Keratinocyte (primary cell): ENCODE results near the gene UCHL1. TPM values are rescaled to one million over a fixed set of nuclear protein-coding genes. Genes with fewer than 3 reads are reported as not detected.

Experiments
- DNase-seq: peaks from one replicate; pipeline ENCODE4 v3.0.0-alpha.2; 2011; ENCODE audit warnings: low read depth, missing footprints, low spot score
- FAIRE-seq: peaks from 2 replicates; lab custom pipeline; 2011; peaks lifted over from hg19 to GRCh38; lab: Jason Lieb, UNC
- H2AFZ ChIP-seq: 2 replicates; pipeline ENCODE4 v1.6.0; 2012; ENCODE audit warnings: low read length, control low read depth, inconsistent platforms; ENCODE audit not compliant: control insufficient read depth
- H3K27ac ChIP-seq: 2 replicates; pipeline ENCODE4 v1.5.1; 2011; ENCODE audit warnings: low read length; ENCODE audit not compliant: control insufficient read depth, insufficient read depth
- H3K27me3 ChIP-seq: 3 replicates; pipeline ENCODE4 v1.6.0; 2011; ENCODE audit warnings: low read length; ENCODE audit not compliant: control insufficient read depth, insufficient read depth; ENCODE audit errors: extremely low read depth
- H3K36me3 ChIP-seq, 2 experiments: 2 replicates in 1 of 2; 3 replicates in 1 of 2; pipeline ENCODE4 v1.5.1; 2011; ENCODE audit warnings: low read length in 2 of 2, mild to moderate bottlenecking in 1 of 2; ENCODE audit not compliant: control insufficient read depth in 2 of 2, insufficient read depth in 2 of 2; ENCODE audit errors: extremely low read depth in 1 of 2
- H3K4me1 ChIP-seq: 3 replicates; pipeline ENCODE4 v1.5.1; 2011; ENCODE audit warnings: low read length; ENCODE audit not compliant: control insufficient read depth, insufficient read depth; ENCODE audit errors: extremely low read depth
- H3K4me2 ChIP-seq: 3 replicates; pipeline ENCODE4 v1.6.0; 2011; ENCODE audit warnings: low read depth, low read length; ENCODE audit not compliant: control insufficient read depth, insufficient read depth; ENCODE audit errors: extremely low read depth
- H3K4me3 ChIP-seq, 3 experiments: fragments of 200-600 bp in 1 of 3; sonication (generic) in 1 of 3; 2 replicates in 2 of 3; 3 replicates in 1 of 3; pipeline ENCODE4 v1.5.1; 2011 to 2016; ENCODE audit warnings: low read length in 3 of 3, mild to moderate bottlenecking in 3 of 3, control low read depth in 2 of 3, inconsistent platforms in 1 of 3, low read depth in 1 of 3, mixed read lengths in 1 of 3, mixed run types in 1 of 3, moderate library complexity in 1 of 3; ENCODE audit not compliant: control insufficient read depth in 2 of 3, insufficient read depth in 2 of 3; ENCODE audit errors: extremely low read depth in 1 of 3
- H3K79me2 ChIP-seq: 2 replicates; pipeline ENCODE4 v1.6.0; 2012; ENCODE audit warnings: low read length; ENCODE audit not compliant: control insufficient read depth, insufficient read depth
- H3K9ac ChIP-seq: 3 replicates; pipeline ENCODE4 v1.6.0; 2011; ENCODE audit warnings: low read length; ENCODE audit not compliant: control insufficient read depth, insufficient read depth; ENCODE audit errors: extremely low read depth
- H3K9me1 ChIP-seq: 3 replicates; pipeline ENCODE4 v1.6.0; 2011; ENCODE audit warnings: low read length; ENCODE audit not compliant: control insufficient read depth, insufficient read depth; ENCODE audit errors: extremely low read depth
- H3K9me3 ChIP-seq: 2 replicates; pipeline ENCODE4 v1.5.1; 2012; ENCODE audit warnings: low read depth, low read length; ENCODE audit not compliant: control insufficient read depth
- H4K20me1 ChIP-seq: 3 replicates; pipeline ENCODE4 v1.6.0; 2011; ENCODE audit warnings: low read length; ENCODE audit not compliant: control insufficient read depth, insufficient read depth; ENCODE audit errors: extremely low read depth
- CTCF ChIP-seq, 3 experiments: IDR thresholded peaks in 1 of 3; conservative IDR thresholded peaks in 1 of 3; optimal IDR thresholded peaks in 1 of 3; 2 replicates in 2 of 3; 3 replicates in 1 of 3; pipeline versions ENCODE3 to v1.5.1; 2011; ENCODE audit warnings: low read length in 3 of 3, mild to moderate bottlenecking in 3 of 3, moderate library complexity in 2 of 3, control low read depth in 1 of 3, inconsistent platforms in 1 of 3; ENCODE audit not compliant: insufficient read depth in 2 of 3; ENCODE audit errors: extremely low read depth in 1 of 3
- EZH2 ChIP-seq: IDR thresholded peaks from one replicate; pipeline ENCODE4 v1.6.1; 2012; ENCODE audit warnings: inconsistent platforms, mild to moderate bottlenecking, low read length, moderate library complexity
- dilution Hi-C: fragments of 300-500 bp; cut with MboI; formaldehyde crosslinking; loops from one replicate; pipeline ENCODE4 v1.7.0; 2020; ENCODE audit warnings: low sequenced_read_pairs; ENCODE audit not compliant: extremely low pct_ligation_motif_present
- polyA plus RNA-seq, 5 experiments: library from polyadenylated mRNA; depleted of rRNA in 3 of 5; stranded (reverse) in 3 of 5; stranded (forward) in 1 of 5; unstranded in 1 of 5; fragments of >200 nt; gene quantifications; 1 replicate in 1 of 5; 2 replicates in 3 of 5; 3 replicates in 1 of 5; pipeline versions ENCODE4 v1.2.1 to v1.2.3, GENCODE V29; 2011 to 2012; ENCODE audit warnings: missing spikeins in 2 of 5, low read depth in 1 of 5, low replicate concordance in 1 of 5

Gene UCHL1
- polyA plus RNA-seq, 1 donor (not counting 4 experiments of a cell fraction or from before 2014, with no cell fraction given): 3.0 TPM

GRCh38 chr4:41299486-41299885, 42.8 kb downstream of the UCHL1 start:
- Histone ChIP-seq H2AFZ (no peak overlapping the region), H3K27me3 (no peaks in the 10 kb centered on the region), H3K27ac (no peak overlapping the region), H4K20me1 (no peaks in the 10 kb centered on the region), H3K9me1 (no peaks in the 10 kb centered on the region), H3K9ac (no peak overlapping the region), H3K4me2 (no peak overlapping the region), H3K9me3 (peaks cover 1% of the 10 kb centered on the region), H3K36me3 (no peaks in the 10 kb centered on the region), H3K4me3 (no peak overlapping the region), H3K79me2 (no peaks in the 10 kb centered on the region), H3K4me1 (no peaks in the 10 kb centered on the region)
- FAIRE-seq (no peak), DNase-seq (no peak)
- no peak for TF ChIP-seq CTCF (optimal IDR thresholded peaks at IDR 0.05 in 1 of 3, IDR thresholded peaks at IDR 0.05 in 1 of 3, conservative IDR thresholded peaks at IDR 0.05 in 1 of 3; ENCODE audit: extremely low read depth in 1 of 3, insufficient read depth in 2 of 3, low read length in 3 of 3)
- dilution Hi-C loops: no loop called here

- Histone ChIP-seq H3K36me3 (no peaks in the 10 kb centered on the region), H2AFZ (no peak overlapping the region), H3K27me3 (no peaks in the 10 kb centered on the region), H3K9me1 (no peaks in the 10 kb centered on the region), H3K79me2 (no peaks in the 10 kb centered on the region), H3K4me2 (no peak overlapping the region), H3K9ac (no peak overlapping the region), H3K27ac (no peak overlapping the region), H3K9me3 (no peaks in the 10 kb centered on the region), H3K4me3 (no peak overlapping the region), H3K4me1 (no peaks in the 10 kb centered on the region), H4K20me1 (no peaks in the 10 kb centered on the region)
- DNase-seq (no peak), FAIRE-seq (no peak)
- TF ChIP-seq CTCF (optimal IDR thresholded peaks at IDR 0.05 in 1 of 3, IDR thresholded peaks at IDR 0.05 in 1 of 3, conservative IDR thresholded peaks at IDR 0.05 in 1 of 3; ENCODE audit: extremely low read depth in 1 of 3, insufficient read depth in 2 of 3, low read length in 3 of 3) (no peak), EZH2 (no peak)
- dilution Hi-C loops: no loop called here
These were observed 44.4 kb downstream of the UCHL1 start for GRCh38 chr4:41301137-41301536.
